GM18951 (cell line): Measurements from ENCODE around the gene FSTL4.

ENCODE experiments used
- POLR2A ChIP-seq: IDR thresholded peaks from 4 replicates; pipeline ENCODE4 v1.6.1; 2011; ENCODE audit warnings: mild to moderate bottlenecking; ENCODE audit not compliant: insufficient read length, insufficient read depth; ENCODE audit errors: extremely low read depth
- in situ Hi-C: fragments of 300-500 bp; cut with MboI; formaldehyde crosslinking; loops from one replicate; pipeline ENCODE4 v1.12.0; 2022; ENCODE audit warnings: low sequenced_read_pairs, mixed read lengths, inconsistent platforms; ENCODE audit not compliant: unreplicated experiment

The FSTL4 gene

DNA sequence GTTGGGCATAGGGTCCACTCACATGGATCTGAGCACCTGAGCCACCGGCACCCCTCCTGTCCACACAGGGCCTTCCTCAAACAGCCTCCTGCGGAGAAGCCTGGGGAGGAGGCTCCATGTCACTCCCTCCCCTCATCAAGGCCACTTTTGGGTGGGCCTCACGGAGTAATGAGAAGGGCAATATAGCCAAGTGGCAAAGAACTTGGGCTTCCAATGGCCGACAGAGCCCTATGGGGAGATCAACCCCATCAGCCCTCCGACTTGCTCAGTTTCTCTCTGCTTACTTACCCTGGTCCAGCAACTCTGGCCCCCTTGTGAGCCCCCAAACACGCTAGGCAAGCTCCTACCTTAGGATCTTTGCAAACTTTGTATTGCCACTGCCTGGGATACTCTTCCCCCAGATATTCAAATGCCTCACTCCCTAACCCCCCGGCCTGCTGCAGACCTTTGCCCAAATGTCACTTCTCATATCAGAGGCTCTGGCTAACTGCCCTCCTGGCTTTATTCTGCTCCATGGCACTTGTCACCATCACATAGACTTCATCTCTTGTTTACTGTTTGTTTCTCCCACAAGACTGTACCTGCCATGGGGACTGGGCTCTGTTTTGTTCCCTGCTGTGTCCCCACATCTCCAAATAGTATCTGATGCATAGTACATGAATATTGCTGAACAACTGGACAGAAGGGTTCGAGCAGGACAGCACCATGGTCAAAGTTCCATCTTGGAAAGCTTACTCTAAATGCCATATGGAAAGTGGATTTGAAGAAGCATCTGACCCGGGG lies 220.8 kb downstream of the FSTL4 start:
- in situ Hi-C loops, result no loop called here
- no peak for TF ChIP-seq POLR2A

GRCh38 chr5:133390416-133391353 lies 221.7 kb downstream of the FSTL4 start:
- TF ChIP-seq POLR2A, result no peak
- in situ Hi-C loops, result no loop called here

GRCh38 chr5:133389066-133389590 lies 223.2 kb downstream of the FSTL4 start:
- in situ Hi-C loops, result no loop called here
- no peak for TF ChIP-seq POLR2A

- in situ Hi-C loops, result no loop called here
These were observed 224.7 kb downstream of the FSTL4 start for GRCh38 chr5:133387621-133388020.

GRCh38 chr5:133387091-133387490 lies 225.2 kb downstream of the FSTL4 start:
- in situ Hi-C loops, result no loop called here
- TF ChIP-seq POLR2A, result no peak

More at GRCh38 chr5:133387621-133388020, 224.7 kb downstream of the FSTL4 start:
- TF ChIP-seq POLR2A, result no peak

DNA sequence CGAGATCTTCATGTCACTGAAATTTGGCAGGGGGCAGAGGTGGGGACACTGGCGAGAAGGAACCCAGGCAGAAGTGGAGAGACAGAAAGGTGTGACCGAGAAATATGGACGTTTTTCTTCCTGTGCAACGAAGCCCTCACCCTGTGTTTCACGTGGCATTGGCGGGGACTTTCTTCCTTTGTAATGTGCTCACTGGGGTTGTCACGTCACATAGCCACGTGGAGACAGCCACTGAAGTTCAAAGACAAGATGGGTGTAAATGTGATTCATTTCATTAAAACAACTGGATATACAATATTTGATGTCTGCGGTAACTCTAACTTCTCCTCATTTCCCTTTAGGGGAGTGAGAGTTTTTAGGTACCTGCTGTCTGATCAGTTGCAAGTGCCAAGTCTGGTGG lies 225.7 kb downstream of the FSTL4 start:
- in situ Hi-C loops, result no loop called here
- no peak for TF ChIP-seq POLR2A

DNA sequence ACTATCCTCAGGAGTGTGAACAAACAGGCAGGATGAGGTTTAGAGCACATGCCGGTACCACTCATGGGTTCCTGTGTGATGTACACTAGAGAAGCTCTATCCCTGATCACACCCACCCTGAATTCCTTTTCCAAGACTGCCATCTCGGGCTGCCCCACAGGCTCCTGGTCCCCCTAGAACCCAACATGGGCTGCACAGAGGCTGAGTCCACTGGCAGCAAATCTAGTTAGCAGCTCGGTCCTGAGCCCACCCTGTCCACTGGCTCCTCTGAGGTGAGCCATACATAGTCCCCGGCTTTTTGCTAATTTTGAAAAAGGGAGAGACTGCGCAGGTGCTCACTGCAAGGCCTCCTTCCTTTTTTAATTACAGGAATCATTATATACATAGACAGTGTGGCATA lies 227.0 kb downstream of the FSTL4 start:
- TF ChIP-seq POLR2A, result no peak

DNA sequence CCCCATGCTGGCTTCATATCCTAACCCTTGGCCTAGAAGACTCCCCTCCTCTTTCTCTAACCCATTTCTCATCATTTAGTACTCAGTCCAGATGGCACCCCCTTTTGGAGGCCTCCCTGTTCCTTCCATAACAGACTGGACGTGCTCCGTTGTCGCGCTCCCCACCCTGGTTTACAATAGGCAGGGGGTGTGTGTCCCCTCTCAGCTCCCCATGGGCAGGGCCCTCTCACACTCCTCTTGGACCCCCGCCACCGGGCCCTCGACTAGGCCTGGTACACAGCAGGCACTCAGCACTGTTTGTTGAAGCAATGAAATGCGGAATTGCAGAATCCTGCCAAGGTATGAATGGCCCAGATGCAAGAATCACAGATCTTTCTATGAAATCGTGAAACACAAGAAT lies 227.4 kb downstream of the FSTL4 start:
- in situ Hi-C loops, result no loop called here
- TF ChIP-seq POLR2A, result no peak

More for the DNA sequence above, 227.0 kb downstream of the FSTL4 start:
- in situ Hi-C loops, result no loop called here

- in situ Hi-C loops, result no loop called here
- TF ChIP-seq POLR2A, result no peak
These were observed 228.1 kb downstream of the FSTL4 start for GRCh38 chr5:133384120-133384855.

DNA sequence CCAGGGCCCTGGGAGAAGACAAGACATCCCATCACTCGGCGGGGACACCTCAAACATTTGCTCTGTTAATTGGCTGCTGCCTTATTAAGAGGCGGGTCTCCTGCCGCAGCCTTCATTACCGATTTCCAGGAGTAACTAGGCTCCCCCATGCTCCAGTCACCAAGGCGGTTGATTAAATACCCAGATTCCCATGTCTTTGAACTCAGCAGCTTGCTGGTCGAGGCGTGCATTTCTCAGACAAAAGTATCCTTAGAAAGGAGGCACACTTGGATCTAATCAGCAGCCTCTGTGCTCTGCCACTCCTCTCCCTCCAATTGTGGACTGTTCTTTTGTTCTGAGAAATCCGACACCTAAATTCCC lies 228.8 kb downstream of the FSTL4 start:
- in situ Hi-C loops, result no loop called here
- no peak for TF ChIP-seq POLR2A

GRCh38 chr5:133382661-133383579 lies 229.4 kb downstream of the FSTL4 start:
- in situ Hi-C loops, result no loop called here
- no peak for TF ChIP-seq POLR2A
